Thymus (tissue), 11 donors: Measurements from ENCODE around the gene KCTD18. TPM values are rescaled to one million over a fixed set of nuclear protein-coding genes. Genes with fewer than 3 reads are reported as not detected.

ENCODE experiments used
- DNase-seq, 9 donors: peaks; one replicate each; pipeline ENCODE4 v3.0.0-alpha.2; 2013; ENCODE audit warnings: low spot score in 9 of 9, low read depth in 6 of 9, missing footprints in 1 of 9
- H3K27ac ChIP-seq, 2 donors: one replicate each; pipeline ENCODE4 v1.5.1; 2013; ENCODE audit warnings: control low read depth in 1 of 2, low read depth in 1 of 2, low read length in 1 of 2, mild to moderate bottlenecking in 1 of 2, moderate library complexity in 1 of 2
- H3K27me3 ChIP-seq, 2 donors: one replicate each; pipeline ENCODE4 v1.5.1; 2013; ENCODE audit warnings: low read length in 1 of 2; ENCODE audit not compliant: control insufficient read depth in 2 of 2, insufficient read depth in 1 of 2
- H3K36me3 ChIP-seq, 2 donors: one replicate each; pipeline ENCODE4 v1.5.1; 2013; ENCODE audit warnings: low read length in 1 of 2, mild to moderate bottlenecking in 1 of 2, moderate library complexity in 1 of 2; ENCODE audit not compliant: control insufficient read depth in 2 of 2, insufficient read depth in 2 of 2
- H3K4me1 ChIP-seq, 2 donors: one replicate each; pipeline ENCODE4 v1.5.1; 2013; ENCODE audit warnings: low read length in 2 of 2; ENCODE audit not compliant: control insufficient read depth in 2 of 2, insufficient read depth in 2 of 2
- H3K4me3 ChIP-seq, 2 donors: one replicate each; pipeline ENCODE4 v1.5.1; 2013; ENCODE audit warnings: low read length in 2 of 2, control low read depth in 1 of 2, mild to moderate bottlenecking in 1 of 2
- H3K9me3 ChIP-seq, 2 donors: one replicate each; pipeline ENCODE4 v1.5.1; 2013; ENCODE audit warnings: low read length in 1 of 2, mild to moderate bottlenecking in 1 of 2; ENCODE audit not compliant: control insufficient read depth in 2 of 2, insufficient read depth in 1 of 2
- WGBS: extraction: QIAGEN DNeasy Blood & Tissue Kit; methylation state at CpG from one replicate; pipeline ENCODE4 v1.1.7; 2013; 5-methylcytosine and 5-hydroxymethylcytosine counted together
- polyA plus RNA-seq: library from polyadenylated mRNA; stranded (reverse); fragments of 200-250 nt; gene quantifications from one replicate; pipeline ENCODE4 v1.2.3, GENCODE V29; 2013
- total RNA-seq: library from RNA; stranded (reverse); fragments of 120-200 nt; gene quantifications from one replicate; pipeline ENCODE4 v1.2.4, GENCODE V29; 2013
- donor health status: healthy.

The KCTD18 gene
- total and polyA plus RNA-seq, 2 donors, result 13.9 to 19.2 TPM

DNA sequence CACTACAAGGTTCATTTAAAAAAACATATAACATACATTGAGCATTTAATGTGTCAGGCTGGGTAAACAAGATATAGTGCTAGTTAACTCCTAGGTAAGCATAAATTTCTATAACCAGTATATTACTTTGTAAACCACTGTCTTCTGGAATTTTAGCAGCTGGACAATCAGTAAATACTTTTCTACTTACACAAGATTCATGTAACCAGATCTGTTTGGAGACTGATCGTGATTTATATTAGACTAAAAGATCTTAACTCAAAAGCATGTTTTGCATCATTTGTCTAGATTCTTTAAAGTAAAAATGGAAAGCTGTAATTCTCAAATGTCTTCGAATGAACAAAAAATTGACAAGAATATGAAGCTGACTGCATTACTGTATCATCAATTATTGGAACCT is 15.2 kb upstream of the KCTD18 start:
- WGBS, result 94% methylated on average over 2 of the region's 2 CpGs
- Histone ChIP-seq H3K36me3 (peaks cover 0 to 3% of the 10 kb centered on the region in 2 donors), H3K9me3 (no peaks in the 10 kb centered on the region), H3K4me3 (no peak overlapping the region), H3K27me3 (no peaks in the 10 kb centered on the region), H3K27ac (no peak overlapping the region), H3K4me1 (peaks cover 9 to 12% of the 10 kb centered on the region in 2 donors)
- no peak for DNase-seq

DNA sequence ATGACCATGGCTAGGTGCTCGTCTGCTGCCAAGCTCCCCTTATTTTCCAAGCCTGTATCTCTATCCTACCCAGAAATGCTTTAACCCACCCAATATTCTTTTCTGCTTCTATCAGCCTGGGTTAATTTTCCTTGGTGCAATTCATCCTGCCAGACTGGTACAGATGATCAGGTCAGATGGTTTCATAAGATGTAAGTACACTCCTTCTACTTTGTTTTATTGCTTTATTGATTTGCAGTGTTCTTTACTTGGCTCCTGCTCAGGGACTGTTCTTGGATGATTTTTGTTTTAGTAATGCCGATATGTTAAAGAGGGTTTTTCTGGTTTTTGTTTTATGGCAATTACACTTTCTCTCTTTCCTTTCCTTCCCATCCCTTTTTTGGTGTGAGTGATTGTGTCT is 13.7 kb upstream of the KCTD18 start:
- no peak overlapping the region for H3K27ac ChIP-seq
- H3K36me3 ChIP-seq, result no peaks in the 10 kb centered on the region

DNA sequence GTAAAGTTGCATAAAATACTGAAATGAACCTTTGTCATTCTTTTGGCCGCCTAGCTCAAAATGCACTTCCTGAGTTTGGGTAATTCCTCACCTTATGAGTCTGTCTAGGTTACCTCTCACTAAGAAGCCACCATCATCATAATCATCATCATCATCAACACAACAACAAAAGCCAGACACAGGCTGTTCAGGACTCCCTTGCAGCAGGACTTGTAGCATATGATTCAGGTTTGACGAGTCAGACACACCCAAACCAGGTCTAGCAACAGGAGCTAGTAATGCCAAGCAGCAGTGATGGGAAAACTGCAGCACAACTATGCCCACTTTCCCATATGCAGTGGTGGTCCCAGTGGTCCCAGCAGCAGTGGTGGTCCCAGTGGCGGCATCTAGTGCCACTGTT is 13.3 kb upstream of the KCTD18 start:
- no peaks in the 10 kb centered on the region for H3K9me3 ChIP-seq
- peaks cover 8 to 12% of the 10 kb centered on the region in 2 donors for H3K4me1 ChIP-seq
- DNase-seq, result no peak
- H3K4me3 ChIP-seq, result no peak overlapping the region
- whole genome bisulfite sequencing, result 92% methylated on average over 3 of the region's 3 CpGs
- no peaks in the 10 kb centered on the region for H3K27me3 ChIP-seq
- no peak overlapping the region for H3K27ac ChIP-seq
- no peaks in the 10 kb centered on the region for H3K36me3 ChIP-seq

More for the DNA sequence above, 13.7 kb upstream of the KCTD18 start:
- Histone ChIP-seq H3K27me3 (no peaks in the 10 kb centered on the region), H3K9me3 (no peaks in the 10 kb centered on the region), H3K4me1 (peaks cover 9 to 12% of the 10 kb centered on the region in 2 donors), H3K4me3 (no peak overlapping the region)
- 95% methylated on average over 2 of the region's 2 CpGs for WGBS
- no peak for DNase-seq

DNA sequence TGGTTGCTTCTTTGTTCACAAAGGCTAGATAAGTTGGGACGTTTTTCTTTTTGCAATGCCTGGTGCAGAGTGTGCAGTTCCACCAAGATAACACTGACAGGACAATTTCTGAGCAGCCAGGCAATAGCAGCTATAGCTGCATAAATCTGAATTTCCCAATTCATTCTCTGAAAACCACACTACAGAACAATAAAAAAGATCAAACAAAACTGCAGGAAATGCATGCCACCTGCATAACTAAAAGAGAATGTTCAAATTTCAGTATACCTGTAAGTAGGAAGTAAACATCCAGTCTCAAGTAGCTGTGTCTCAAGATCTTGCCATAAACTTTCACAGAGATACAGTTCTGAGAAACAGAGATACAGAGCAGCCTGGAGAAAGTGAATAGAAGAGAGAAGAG is 5.3 kb upstream of the KCTD18 start:
- DNase-seq, result peak in 6 of 9 donors; percentile 33 to 78 (median 50)
- Histone ChIP-seq H3K36me3 (no peaks in the 10 kb centered on the region), H3K9me3 (no peaks in the 10 kb centered on the region), H3K27ac (peak overlapping the region; percentile 32 to 72), H3K27me3 (peaks cover 0 to 6% of the 10 kb centered on the region in 2 donors), H3K4me3 (no peak overlapping the region), H3K4me1 (peaks cover 11 to 13% of the 10 kb centered on the region in 2 donors)
- 39% methylated on average over 1 of the region's 1 CpG for WGBS

- no peak for DNase-seq
- WGBS, result 44% methylated on average over 8 of the region's 8 CpGs
- H3K9me3 ChIP-seq, result no peaks in the 10 kb centered on the region
These were observed 645 bp downstream of the KCTD18 start for GRCh38 chr2:200509235-200509611.

DNA sequence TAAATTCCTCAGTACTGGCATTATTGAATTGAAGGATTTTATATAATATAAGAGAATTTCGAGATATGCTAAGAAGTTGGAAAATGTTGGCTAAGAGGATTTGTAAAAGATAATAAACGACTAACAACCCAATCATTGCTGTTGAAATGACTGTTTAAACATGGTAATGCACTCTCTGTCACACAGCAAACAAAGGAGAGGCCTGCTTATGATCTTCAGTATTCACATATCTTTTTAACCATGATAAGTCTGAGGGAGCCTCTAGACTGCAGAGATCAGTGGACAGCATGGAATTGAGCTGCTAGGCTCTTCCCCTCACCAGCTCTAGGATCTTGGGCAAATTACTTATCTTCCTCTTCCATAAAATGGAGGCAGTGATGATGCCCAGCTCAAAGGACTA is 2.7 kb downstream of the KCTD18 start:
- WGBS, result 96% methylated on average over 2 of the region's 2 CpGs
- H3K4me1 ChIP-seq, result peaks cover 10 to 11% of the 10 kb centered on the region in 2 donors

More at GRCh38 chr2:200509235-200509611, 645 bp downstream of the KCTD18 start:
- Histone ChIP-seq H3K4me3 (peak overlapping the region; percentile 75 to 86), H3K36me3 (peaks cover 0 to 8% of the 10 kb centered on the region in 2 donors), H3K27ac (peak overlapping the region in 1 of 2 donors; percentile 19), H3K4me1 (peaks cover 11 to 12% of the 10 kb centered on the region in 2 donors), H3K27me3 (peaks cover 0 to 6% of the 10 kb centered on the region in 2 donors)

DNA sequence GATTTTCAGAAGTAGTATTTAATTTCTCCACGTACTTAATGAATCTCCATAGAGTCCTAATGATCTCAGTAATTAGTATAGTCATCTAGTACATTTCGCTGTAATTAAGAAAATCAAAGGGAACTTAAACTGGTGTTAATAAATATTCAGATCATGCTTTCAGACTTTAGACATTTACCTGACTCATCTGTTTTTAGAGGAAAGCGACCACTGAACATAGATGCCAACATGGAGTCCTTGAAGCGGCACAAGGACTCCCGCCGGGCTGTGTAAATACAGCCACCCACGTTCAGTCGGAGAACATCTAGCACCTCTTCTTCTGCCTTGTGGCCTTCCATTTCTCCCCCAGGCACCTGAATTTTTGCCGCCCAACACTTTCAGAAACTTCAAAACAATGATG is 3.2 kb downstream of the KCTD18 start:
- Histone ChIP-seq H3K4me1 (peaks cover 10 to 11% of the 10 kb centered on the region in 2 donors), H3K27ac (no peak overlapping the region), H3K27me3 (no peaks in the 10 kb centered on the region), H3K9me3 (no peaks in the 10 kb centered on the region), H3K4me3 (no peak overlapping the region), H3K36me3 (peaks cover 7 to 17% of the 10 kb centered on the region in 2 donors)
- WGBS, result 94% methylated on average over 9 of the region's 9 CpGs
- DNase-seq, result no peak

More for the DNA sequence above, 2.7 kb downstream of the KCTD18 start:
- Histone ChIP-seq H3K36me3 (peaks cover 7 to 17% of the 10 kb centered on the region in 2 donors), H3K27me3 (peaks cover 0 to 2% of the 10 kb centered on the region in 2 donors), H3K9me3 (no peaks in the 10 kb centered on the region), H3K27ac (no peak overlapping the region), H3K4me3 (no peak overlapping the region)
- no peak for DNase-seq

GRCh38 chr2:200502196-200502595 is 7.7 kb downstream of the KCTD18 start:
- Histone ChIP-seq H3K9me3 (no peaks in the 10 kb centered on the region), H3K27me3 (no peaks in the 10 kb centered on the region), H3K27ac (no peak overlapping the region), H3K4me1 (no peaks in the 10 kb centered on the region), H3K36me3 (peaks cover 12 to 25% of the 10 kb centered on the region in 2 donors), H3K4me3 (no peak overlapping the region)
- DNase-seq, result no peak
- 99% methylated on average over 5 of the region's 5 CpGs for WGBS

DNA sequence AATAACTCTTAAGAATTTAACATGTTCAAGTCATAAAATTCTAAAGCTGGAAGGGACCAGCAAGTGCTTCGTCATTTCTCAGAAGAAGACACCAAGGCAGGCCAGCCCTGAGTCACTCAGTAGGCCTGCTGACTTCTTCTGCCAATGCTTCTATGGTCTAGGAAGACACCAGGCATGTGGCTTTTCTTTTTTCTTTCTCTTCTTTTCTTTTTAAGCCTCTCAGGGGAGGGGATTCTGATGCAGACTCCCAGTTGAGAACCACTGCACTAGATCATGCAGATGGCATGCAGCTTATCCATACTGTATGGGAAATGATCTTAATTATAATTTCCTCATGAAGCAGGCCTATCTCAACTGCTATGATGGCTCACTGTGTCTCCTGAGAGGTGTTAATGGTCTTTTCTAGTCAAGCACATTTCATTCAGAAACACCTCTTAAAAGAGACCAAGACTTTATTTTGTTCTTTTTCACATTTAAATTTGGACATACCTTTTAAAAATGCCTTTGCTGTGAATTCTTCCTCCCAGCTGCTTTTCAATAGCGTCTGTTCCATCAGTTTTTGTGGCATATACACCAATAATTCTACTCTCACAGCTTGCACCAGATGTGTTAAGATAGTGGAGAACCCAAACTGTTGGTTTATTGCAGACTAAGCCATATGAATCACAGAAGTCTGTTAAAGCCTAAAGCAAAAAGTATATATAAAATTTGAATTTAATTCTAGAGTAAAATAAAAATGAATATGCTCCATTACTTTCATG is 11.3 kb downstream of the KCTD18 start:
- no peak overlapping the region for H3K27ac ChIP-seq
- H3K36me3 ChIP-seq, result peaks cover 12 to 35% of the 10 kb centered on the region in 2 donors
- no peak overlapping the region for H3K4me3 ChIP-seq
- no peaks in the 10 kb centered on the region for H3K27me3 ChIP-seq
- WGBS, result 97% methylated on average over 2 of the region's 2 CpGs
- no peaks in the 10 kb centered on the region for H3K4me1 ChIP-seq
- DNase-seq, result no peak
- H3K9me3 ChIP-seq, result no peaks in the 10 kb centered on the region
